DMS79 (cell line): Measurements from ENCODE around the gene MRTFA.

Experiments used
- DNase-seq: peaks from one replicate; lab custom pipeline; 2025; lab: John Stamatoyannopoulos, UW

MRTFA gene

DNA sequence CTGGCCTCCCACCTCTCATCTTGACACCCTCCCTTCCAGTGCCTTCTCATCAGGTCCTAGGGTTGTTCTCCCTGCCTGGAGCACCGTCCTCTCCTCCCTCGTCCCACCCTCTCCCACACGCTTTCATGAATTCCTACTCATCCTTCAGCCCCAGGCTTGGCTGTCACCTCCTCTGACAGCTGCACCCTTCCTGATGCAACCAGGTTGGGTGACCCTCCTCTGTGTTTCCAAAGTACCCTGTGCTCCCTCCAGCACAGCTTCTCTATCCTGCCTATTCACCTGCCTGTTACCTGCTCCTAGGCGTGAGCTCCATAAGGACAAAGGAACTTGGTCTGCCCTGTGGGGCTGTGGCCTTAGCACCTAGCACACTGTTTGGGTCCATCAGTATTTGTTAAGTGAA is 207.7 kb downstream of the MRTFA start:
- no peak for DNase-seq

DNA sequence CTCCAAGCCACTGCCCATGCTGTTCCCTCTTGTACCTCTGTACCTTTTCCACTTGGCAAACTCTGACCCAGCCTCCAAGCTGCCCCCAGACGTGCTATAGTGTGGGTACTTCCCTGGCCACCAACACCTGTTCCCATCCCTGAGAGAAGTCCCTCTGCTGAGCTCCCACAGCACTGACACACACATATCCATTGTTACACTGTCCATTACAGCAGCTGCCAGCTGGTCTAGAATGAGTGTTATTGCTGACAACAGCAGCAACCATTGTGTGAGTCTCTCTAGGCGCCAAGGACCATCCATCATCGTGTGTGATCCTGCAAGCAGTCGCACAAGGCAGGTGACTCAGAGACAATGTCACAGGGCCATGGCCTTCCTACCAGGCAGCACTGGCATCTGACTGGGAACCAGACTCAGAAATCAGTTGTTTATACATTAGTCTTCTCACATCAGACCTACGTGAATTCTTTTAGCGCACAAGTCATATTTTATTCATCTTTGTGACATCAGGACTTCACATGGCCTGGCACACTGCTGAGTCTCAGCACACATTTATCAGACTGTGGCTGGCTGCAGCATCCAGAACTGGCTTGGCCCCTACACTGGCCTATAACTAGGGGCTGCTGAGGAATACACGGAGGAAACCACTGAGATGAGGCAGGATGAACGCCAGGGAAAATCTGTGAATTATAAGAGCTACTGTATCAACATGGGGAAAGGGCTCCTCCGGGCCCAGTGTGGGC is 209.8 kb downstream of the MRTFA start:
- no peak for DNase-seq

DNA sequence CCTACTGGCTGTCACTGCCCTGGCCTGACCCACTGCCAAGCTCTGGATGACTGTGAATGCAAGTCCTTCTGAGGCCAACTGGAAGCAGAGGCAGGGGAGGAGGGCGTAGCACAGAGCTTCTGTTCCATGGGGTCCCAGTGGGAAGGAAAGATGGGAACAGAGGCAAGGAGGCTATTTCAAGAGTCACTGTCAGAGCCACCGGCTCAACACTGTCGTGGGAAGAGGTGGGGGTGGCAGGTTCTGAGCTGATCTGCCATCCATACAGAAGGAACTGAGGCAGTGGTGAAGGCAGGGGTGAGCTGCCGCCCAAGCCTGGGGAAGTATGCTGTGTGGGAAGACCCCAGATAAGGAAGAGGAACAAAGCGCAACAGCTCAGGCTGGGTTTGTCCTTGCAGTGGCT is 211.4 kb downstream of the MRTFA start:
- DNase-seq: no peak

DNA sequence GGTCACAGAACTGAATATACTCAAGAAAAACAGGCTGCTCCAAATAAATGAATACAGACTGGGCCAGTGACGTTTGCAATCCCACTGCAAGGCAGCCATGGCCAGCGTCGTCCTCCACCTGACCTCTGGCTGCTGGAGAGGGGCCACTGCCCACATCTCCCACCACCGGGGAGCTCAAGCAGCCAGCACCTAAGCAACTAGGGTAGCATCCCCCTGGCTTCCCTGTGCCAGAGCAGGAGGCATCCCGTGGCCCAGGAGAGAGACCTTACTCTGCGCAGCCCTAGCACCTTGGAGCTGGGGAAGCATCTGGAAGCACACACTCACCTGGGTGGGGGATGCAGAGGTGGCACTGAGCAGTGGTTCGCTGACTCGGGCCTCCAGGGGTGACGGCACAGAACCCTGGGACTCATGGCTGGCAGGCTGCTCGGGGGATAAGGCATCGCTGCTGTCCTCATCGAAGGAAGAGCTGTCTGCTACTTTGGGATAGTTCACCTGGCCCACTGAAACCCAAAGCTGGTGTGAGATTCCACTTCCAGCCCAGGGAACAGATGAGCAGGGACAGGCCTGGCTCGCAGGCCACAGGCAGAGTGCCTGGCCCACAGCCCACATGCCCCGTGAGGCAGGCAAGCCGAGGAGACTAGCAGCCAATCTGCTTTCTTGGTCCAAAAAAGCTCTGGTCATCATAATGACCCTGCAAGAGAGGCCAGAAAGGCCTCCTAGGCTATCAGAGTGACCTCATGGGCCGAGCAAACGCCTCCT is 212.5 kb downstream of the MRTFA start:
- no peak for DNase-seq

DNA sequence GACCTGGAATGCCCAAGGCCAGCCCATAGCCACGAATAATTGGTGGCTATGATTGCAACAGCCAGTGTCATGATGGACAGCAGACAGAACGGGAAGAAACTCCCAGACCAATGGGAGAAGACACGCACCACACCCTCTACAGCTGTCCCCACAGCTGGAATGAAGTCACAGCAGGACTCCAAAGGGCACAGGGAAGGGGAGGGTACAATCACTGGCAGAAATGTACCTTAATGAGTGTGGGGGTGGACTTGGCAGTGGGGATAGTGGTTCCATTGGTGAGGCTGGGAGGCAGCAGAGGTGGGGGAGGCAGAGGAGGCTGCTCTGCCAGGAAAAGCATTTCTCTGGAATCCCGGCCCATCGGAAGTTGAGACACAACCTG is 213.2 kb downstream of the MRTFA start:
- no peak for DNase-seq

DNA sequence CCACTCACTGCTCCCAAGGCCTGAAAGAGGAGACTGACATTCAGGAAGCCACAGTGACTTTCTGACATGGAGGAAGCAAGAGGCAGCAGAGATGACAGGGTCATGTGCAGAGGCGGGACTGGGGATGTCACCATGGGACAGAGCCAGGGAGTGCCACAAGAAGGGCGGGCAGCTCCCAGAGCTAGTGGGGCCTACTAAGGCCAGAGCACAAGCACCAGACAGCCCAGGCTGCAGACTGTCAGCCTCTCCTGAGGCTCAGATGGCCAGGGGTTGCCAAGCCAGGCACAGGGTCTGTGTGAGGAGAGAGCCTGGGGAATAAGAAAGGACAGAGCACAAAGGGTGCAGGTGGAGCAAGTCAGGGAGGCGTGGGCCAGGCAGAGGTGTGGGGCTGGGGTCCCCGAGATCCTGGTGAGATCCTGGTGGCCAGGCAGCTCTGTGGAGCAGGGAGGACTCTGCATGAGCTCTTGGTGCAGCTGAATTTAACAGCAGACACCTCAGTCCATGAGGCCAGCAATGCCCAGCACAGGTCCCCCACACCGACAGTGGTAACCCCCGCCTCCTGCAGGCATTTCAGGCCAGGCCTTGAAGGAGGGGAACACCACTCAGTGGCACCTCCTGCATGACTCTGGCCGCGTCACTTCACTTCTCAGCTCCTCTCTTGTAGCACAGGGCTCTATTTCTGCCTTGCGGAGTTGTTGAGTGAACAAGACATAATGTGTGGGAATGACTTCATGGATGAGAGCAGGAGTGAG is 213.8 kb downstream of the MRTFA start:
- no peak for DNase-seq

DNA sequence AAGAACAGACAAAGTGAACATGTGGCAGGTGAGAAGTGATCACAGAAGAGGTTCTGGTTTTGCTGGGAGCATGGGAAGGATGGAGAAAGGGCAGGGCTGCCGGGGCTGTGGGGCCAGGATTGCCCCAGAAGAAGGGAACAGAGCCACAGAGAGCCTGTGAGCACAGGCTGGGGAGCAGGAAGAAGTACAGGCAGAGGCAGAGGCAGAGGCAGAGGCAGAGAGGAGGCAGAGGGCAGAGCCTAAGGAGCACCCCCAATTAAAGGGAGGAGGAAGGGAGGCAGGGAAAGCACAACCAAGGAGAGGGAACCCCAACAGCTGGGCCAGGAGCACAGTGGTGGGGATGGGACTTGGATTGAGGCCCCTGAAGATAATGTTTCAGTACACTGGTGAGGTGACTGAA is 214.6 kb downstream of the MRTFA start:
- DNase-seq: no peak

DNA sequence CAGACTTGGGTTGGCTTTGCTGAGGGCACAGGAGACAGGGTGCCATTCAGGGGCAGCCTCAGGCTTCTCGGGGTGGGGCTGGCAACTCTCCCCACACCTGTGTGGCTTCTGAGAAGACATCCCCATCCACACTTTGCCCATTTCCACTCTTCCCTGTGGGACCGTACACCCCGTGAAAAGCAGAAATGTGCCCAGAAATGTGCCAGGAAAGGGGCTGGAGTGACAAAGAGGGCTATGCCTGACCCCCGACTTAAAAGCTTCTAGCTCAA is 215.5 kb downstream of the MRTFA start:
- DNase-seq: no peak

DNA sequence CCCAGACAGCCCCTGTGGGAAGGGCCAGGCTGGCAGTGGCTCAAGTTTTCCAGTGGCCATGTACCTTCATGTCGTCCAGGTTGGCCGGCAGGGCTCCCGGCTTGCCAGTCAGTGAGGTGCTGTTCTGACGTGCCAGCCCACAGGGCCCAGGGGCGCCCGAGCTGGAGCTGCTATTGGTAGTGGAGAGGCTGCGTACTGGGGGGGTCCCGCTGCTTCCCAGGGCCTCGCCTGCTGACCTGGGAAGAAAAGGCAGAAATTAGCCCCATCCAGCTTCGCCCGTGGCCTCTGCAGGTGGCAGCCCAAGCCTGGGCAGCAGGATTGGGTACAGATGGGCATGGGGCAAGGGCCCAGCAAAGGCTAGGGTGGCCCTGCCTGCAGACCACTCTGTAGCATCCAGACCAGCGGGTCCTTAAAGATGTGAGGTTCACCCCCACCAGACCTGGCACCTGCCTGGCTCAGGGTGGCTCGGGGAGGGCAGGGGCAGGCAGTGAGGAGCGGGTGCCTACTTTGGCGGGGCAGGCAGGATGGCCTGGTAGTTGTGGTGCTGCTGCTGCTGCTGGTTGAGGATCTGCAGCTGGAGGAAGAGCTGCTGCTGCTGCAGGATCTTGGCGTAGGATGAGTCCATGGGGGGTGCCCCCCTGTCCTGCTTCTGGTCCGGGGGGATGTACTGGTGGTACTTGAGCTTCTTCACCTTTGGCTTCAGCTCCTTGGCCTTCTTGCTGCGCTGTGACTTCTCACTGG is 216.0 kb downstream of the MRTFA start:
- no peak for DNase-seq

DNA sequence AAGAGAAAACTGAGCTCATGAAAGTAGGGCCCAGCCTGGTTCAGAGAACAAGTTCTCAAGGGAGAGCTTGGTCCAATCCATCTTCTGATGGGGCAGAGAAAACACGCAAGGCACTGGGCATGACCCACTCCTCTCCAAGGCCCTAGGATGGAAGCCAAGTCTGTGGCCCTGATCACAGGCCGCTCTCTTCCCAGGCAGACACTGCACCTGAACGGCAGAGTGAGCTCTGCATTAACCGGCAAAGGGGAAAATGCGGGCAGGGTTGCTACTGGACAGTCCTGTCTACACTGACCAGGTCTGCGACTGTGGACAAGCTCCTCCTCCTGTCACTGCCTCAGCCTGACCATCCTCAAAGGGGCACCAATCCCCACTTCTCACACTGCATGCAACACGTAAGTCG is 216.8 kb downstream of the MRTFA start:
- DNase-seq: no peak

DNA sequence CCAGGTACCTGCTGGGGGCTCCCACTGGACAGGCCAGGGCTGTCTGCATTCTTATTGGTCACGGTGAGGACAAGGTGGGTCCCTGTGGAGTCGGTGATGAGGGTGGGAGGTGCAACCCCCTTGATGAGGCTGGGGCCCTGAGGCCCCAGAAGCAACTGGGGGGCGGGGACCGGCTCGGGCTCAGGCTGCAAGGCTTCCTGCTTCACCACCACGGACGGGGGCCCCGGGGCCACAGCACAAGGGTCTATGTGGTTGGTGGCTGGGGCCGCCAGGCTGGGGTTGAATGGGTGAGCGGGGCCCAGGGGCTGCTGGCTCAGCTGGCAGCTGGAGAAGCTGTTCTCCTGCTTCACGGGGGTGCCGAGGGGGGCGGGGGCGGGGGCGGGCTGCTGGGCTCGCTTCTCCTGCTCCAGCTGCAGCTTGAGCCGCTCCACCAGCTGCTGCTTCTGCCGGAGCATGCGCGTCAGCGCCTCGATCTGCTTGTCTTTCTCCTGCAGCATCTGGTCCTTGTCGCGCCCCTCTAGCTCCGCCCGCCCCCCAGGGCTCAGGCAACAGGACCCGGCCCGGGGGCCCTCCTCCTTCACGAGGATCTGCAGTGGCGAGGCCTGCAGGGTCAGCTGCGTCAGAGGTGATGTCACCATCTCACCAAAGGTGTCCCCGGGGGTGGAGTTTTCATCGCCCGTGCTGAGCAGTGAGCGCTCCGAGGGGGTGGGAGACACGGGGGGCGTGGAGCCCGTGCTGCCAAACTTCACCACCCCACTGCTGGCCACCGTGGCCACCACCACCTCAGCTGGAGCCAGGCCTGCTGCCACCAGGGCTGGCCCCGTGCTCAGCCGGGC is 217.9 kb downstream of the MRTFA start:
- no peak for DNase-seq

DNA sequence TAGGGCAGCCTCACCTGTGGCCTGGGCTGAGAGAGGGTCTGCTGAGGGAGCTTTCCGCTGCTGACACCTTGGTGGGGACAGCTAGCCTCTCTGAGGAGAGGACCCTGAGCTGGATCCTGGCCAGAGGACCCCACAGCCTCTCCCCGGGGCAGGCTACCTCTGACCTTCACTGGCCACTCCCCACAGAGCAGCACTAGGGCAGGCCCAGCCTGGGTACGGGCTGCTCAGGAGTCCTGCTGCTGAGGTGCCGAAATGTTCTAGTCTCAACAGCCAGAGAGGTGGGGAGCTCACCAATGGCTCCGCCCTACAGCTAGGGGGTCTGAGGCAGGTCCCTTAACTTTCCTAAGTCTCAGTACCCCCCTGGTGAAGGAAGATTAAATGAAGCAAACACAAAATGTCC is 218.6 kb downstream of the MRTFA start:
- DNase-seq: no peak

DNA sequence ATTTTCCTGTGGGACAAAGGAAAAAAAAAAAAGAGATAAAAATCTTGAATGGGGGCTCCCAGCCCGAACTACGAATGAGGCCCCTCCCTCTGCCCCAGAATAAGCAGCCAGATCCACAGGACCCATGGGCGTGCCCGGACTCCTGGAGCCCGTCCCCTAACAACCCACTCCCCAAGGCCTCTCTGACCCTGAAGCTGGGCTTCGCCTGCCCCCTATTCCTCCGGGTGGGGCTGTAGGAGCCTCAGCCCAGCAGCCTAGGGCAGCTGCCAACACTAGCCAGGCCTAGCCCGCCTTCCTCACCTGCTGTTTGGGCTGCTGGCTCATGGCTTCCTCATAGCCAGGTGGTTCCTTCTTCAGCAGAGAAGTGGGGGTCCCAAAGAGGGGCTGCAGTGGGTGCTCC is 219.5 kb downstream of the MRTFA start:
- DNase-seq: no peak

DNA sequence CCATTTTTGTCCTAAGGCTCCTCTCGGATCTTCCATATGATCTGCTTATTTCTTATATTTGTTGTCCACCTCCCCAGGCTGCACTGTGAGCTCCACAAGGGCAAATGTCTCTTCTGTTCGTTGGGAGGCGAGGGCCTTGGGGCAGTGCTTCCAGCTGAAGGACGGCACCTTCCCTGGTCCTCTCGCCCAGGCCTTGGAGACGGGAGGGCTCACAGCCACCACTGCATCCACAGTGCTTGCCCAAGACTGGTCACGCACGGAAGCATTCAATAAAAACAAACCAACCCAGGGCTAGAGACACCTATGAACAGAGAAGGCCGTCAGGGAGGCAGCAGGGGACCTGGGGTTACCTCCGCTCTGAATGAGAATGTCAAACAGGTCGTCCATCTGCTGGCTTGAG is 219.9 kb downstream of the MRTFA start:
- DNase-seq: no peak

DNA sequence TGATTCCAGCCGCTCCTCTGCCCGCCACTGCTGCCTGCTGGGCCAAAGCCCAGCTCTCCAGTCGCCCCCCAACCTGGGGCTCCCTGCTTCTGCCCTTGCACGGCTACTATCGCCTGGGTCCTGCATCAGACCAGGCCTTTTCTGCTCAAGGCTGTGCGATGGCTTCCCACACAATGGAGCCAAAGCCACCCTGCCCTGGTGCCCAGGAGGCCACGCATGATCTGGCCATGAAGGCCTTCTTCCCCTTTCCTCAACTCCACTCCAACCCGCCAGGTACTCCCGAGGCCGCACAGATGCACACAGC is 220.3 kb downstream of the MRTFA start:
- DNase-seq: no peak

DNA sequence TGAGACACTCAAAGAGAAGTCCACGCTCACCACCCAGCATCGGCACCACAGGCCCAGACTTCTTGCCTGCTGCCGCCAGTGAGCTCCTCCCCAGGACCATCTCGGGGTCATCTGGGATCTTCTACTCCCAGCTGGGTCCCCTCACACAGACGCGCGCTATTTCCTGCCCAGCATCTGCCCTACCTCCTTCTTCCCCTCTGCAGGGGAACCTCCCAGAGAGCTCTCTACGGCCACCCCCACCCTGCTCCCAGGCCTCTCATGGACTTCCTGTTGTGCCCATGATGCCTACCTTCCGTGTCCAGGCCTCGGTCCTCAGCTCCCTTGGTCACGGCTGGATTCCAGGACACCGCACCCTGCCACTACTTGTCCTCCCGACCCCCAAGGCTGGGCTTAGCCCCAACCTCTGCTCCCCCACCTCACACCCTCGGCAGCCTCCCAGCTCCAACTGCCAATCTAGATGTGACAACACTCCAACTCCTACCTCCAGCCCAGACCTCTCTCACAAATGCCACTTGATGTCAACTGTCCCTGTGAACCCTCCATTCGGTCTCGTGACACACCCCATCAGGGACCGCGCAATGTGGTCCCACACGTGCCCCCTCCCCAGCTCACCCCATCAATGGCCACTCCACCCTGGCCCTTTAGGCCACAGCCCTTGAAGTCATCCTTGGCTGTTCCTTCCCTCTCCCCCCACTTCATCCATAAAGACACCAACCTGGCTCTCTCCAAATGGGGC is 220.8 kb downstream of the MRTFA start:
- DNase-seq: no peak

DNA sequence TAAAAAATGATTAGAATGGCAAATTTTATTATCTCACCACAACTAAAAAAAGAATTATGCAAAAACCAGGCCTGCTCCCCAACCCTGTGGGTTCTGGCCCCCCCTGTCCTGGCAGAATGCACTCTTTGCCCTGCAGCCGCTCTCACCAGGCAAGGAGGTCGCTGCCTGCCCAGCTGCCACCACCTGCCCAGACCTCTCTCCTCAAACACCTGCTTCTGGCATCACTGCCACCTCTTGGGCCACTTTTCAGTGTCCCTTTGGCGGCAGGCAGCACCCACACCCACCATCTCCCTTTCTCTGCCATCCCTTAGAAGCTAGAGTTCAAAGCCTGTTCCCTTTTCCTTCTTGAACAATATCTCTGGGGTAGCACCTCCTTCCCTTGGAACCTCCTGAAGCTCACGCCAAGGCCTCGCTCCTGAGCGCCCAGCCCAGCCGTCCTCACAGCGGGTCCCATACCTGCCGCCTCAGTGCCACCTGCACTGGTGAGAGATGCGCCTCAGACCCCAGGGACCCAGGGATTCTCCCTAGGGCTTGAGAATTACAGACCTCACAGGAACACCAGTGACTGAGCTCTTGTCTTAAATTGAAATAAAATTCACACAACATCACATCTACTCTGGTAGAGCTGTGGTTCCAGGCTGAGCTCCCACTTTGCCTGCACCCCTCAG is 221.5 kb downstream of the MRTFA start:
- DNase-seq: no peak

DNA sequence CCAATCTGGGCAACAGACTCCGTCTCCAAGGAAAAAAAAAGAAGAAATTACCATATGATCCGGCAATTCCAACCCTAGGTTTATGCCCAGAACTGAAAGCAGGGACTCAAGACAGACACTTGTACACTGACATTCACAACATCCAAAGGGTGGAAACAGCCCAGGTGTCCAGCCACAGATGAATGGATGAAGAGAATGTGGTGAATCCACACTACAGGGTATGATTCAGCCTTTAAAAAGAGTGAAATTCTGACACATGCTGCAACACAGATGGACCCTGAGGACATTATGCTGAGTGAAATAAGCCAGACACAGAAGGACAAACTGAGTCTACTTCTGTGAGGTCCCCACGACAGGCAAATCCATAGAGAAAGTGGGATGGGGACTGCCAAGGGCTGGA is 222.2 kb downstream of the MRTFA start:
- no peak for DNase-seq

DNA sequence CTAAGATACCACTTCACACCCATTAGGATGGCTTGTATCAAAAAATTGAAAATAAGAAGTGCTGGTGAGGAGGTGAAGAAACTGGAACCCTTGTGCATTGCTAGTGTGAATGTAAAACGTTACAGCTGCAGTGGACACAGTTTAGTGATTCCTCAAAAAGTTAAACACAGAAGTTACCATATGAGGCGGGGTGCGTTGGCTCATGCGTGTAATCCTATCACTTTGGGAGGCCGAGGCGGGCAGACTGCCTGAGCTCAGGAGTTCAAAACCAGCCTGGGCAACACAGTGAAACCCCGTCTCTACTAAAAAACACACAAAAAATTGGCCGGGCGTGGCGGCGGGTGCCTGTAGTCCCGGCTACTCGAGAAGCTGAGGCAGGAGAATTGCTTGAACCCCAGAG is 222.6 kb downstream of the MRTFA start:
- DNase-seq: no peak

DNA sequence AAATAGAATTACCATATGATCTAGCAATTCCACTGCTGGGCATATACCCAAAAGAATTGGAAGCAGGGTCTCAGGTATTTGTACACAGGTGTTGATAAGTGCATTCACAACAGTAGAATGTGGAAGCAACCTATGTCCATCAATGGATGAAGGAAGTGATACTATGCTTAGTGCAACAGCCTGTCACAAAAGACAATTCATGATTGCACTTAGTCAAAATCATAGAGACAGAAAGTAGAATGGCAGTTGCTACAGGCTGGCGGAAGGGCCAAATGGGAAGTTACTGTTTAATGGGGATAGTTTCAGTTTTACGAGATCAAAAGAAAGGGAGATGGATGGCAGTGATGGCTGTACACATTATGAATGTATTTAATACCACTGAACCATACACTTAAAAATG is 224.1 kb downstream of the MRTFA start:
- no peak for DNase-seq

DNA sequence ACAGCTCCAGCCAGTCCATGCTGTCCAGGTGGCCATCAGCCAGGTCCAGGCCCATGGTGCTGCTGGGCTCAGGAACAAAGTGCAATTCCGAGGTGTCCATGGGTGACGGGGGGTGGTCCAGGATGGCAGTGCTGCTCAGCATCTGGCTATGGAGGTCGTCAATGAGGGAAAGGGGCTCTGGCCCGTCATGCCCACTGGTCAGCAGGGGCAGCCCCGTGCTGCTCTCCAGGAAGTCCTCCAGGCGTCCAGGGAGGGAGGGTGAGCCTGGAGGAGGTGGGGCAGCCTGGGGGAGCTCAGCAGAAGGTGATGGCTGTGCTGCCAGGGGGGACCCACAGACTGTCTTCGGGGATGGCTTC is 225.0 kb downstream of the MRTFA start:
- DNase-seq: no peak
